PC-3 (cell line): ENCODE data around the gene MET.

Experiments used
- EZH2 ChIP-seq: fragments of 300-600 bp; sonication (generic); IDR thresholded peaks from one replicate; pipeline ENCODE4 v1.6.1; 2017; ENCODE audit warnings: antibody characterized with exemption, mild to moderate bottlenecking, low read length; ENCODE audit not compliant: unreplicated experiment
- EZH2phosphoT487 ChIP-seq: fragments of 300-600 bp; sonication (generic); IDR thresholded peaks from 2 replicates; pipeline ENCODE4 v1.6.1; 2018; ENCODE audit warnings: mild to moderate bottlenecking, antibody characterized with exemption, low read length, borderline replicate concordance
- TF ChIP-seq, protein P1 (sequence below): fragments of 300-600 bp; sonication (generic); conservative IDR thresholded peaks from 2 replicates; pipeline ENCODE4 v1.5.1; 2017; ENCODE audit warnings: antibody characterized with exemption, low read depth, mild to moderate bottlenecking, low read length

DNA sequence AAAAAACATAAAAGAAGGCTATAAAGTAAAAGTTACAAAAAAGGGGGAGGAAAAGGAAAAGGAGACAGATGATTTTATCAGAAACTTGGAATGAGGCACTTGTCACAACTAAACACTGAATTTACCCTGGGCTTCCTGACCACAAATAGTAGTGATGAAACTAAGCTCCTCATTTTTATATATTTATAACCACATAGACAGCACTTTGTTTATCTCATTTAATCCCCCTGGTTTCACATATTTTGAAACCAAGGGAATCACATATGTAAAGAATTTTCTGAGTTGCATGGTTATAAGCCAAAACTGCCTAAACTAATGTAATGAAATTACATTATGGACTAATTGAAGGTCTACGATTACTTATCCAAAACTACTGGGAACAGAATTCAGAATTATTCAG, 39.6 kb upstream of the MET start:
- TF ChIP-seq, protein P1, sequence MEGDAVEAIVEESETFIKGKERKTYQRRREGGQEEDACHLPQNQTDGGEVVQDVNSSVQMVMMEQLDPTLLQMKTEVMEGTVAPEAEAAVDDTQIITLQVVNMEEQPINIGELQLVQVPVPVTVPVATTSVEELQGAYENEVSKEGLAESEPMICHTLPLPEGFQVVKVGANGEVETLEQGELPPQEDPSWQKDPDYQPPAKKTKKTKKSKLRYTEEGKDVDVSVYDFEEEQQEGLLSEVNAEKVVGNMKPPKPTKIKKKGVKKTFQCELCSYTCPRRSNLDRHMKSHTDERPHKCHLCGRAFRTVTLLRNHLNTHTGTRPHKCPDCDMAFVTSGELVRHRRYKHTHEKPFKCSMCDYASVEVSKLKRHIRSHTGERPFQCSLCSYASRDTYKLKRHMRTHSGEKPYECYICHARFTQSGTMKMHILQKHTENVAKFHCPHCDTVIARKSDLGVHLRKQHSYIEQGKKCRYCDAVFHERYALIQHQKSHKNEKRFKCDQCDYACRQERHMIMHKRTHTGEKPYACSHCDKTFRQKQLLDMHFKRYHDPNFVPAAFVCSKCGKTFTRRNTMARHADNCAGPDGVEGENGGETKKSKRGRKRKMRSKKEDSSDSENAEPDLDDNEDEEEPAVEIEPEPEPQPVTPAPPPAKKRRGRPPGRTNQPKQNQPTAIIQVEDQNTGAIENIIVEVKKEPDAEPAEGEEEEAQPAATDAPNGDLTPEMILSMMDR: no peak
- TF ChIP-seq EZH2phosphoT487 (no peak), EZH2 (no peak)
